ENCODE results near the gene APCDD1L.
A peak's percentile ranks its signal among the peaks of the same experiment; 100 is the strongest.

APCDD1L gene

GRCh38 chr20:58483470-58483869 is 31.7 kb downstream of the APCDD1L start:
- DNase-seq: no peak

GRCh38 chr20:58483051-58483450 is 32.1 kb downstream of the APCDD1L start:
- DNase-seq: no peak

GRCh38 chr20:58482416-58482815 is 32.8 kb downstream of the APCDD1L start:
- DNase-seq: no peak

GRCh38 chr20:58481481-58482021 is 33.6 kb downstream of the APCDD1L start:
- DNase-seq: peak; percentile 20

GRCh38 chr20:58480551-58481336 is 34.5 kb downstream of the APCDD1L start:
- DNase-seq: no peak

GRCh38 chr20:58479726-58480440 is 35.3 kb downstream of the APCDD1L start:
- no peak for DNase-seq

- DNase-seq: no peak
Measured at GRCh38 chr20:58478141-58478805, 36.9 kb downstream of the APCDD1L start.

- DNase-seq: no peak
Measured at GRCh38 chr20:58475466-58475865, 39.7 kb downstream of the APCDD1L start.

- no peak for DNase-seq
Measured at GRCh38 chr20:58473453-58474425, 41.5 kb downstream of the APCDD1L start.

- DNase-seq: no peak
Measured at GRCh38 chr20:58472273-58473018, 42.8 kb downstream of the APCDD1L start.

GRCh38 chr20:58471193-58472164 is 43.7 kb downstream of the APCDD1L start:
- no peak for DNase-seq

- no peak for DNase-seq
Measured at GRCh38 chr20:58470336-58471192, 44.6 kb downstream of the APCDD1L start.

- no peak for DNase-seq
Measured at GRCh38 chr20:58469616-58470015, 45.6 kb downstream of the APCDD1L start.

GRCh38 chr20:58467572-58468527 is 47.3 kb downstream of the APCDD1L start:
- DNase-seq: no peak

- DNase-seq: no peak
Measured at GRCh38 chr20:58466729-58467571, 48.2 kb downstream of the APCDD1L start.

GRCh38 chr20:58466095-58466708 is 49.0 kb downstream of the APCDD1L start:
- DNase-seq: no peak

GRCh38 chr20:58464838-58465237 is 50.4 kb downstream of the APCDD1L start:
- DNase-seq: no peak
